Measurements from ENCODE around the gene C14orf93.

C14orf93 gene

DNA sequence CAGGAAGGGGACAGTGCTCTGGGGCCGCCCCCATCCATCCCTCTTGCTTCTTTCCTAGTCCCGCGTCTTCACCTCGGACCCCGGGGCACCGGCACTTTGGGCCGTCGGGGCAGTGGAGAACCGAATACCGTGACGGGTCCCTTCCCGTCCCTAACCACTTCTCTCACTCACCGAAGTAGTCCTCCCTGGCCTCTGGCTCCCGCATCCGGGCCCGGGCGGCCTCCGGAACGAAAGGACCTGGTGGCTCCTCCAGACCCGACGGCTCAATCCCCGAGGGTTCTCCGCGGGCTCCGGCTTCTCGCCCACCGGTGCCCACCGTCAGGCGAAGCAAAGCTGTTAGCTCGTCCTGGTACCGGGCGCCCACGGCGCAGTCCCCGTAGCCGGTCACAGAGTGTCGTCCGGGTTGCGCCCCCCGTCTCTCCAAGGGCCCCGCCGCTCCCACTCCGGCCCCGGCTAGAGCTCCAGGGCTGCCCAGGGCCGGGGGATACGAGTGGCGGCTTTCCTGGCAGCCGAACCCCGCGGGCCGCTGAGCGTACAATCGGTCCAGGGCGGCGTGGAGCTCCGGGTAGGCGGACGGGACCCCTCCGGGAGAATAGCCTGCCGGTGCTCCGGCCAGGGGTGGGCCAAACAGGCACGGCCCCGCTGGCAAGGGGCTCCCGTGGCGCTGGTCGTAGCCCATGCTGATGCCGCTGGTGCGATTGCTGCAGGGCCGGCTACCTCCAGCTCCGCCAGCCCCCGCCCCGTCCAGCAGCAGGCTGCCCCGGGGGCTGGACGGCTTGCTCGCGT is 28.7 kb downstream of the C14orf93 start:
- no peaks in the 10 kb centered on the region for H3K9me3 Mint-ChIP-seq
- H3K36me3 Mint-ChIP-seq, result no peaks in the 10 kb centered on the region
- DNase-seq (ENCODE audit: low spot score in 2 of 2), result peak; percentile 25 to 44
- peaks cover 5% of the 10 kb centered on the region for H3K27me3 Mint-ChIP-seq
- no peak overlapping the region for H3K27ac Mint-ChIP-seq
- ATAC-seq (ENCODE audit: low read depth), result no peak
- peak overlapping the region; percentile 12 for H3K4me3 Mint-ChIP-seq
- peaks cover 9% of the 10 kb centered on the region for H3K4me1 Mint-ChIP-seq

DNA sequence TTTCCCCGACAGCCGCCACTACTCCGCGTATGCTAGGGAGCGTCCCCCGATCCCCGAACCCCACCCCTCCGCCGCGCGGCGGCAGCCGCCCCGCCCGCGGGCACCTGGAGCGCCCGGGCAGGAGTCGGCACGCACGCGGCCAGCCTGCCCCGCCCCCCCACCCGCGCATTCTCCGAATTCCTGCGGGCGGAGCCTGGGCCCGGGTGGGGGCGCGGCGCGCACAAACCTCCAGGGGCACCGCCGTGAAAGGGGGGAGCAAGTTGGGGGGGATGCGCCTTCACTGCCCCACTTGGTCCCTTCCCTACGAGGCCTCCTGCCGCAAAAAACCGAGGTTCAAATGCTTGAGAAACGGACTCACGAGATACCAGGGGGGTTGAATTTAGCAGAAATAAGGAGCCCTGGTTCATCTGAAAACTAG is 29.3 kb downstream of the C14orf93 start:
- H3K9me3 Mint-ChIP-seq, result no peaks in the 10 kb centered on the region
- no peak for ATAC-seq (ENCODE audit: low read depth)
- no peaks in the 10 kb centered on the region for H3K36me3 Mint-ChIP-seq
- DNase-seq (ENCODE audit: low spot score in 2 of 2), result no peak
- peaks cover 9% of the 10 kb centered on the region for H3K4me1 Mint-ChIP-seq
- peak overlapping the region; percentile 12 for H3K4me3 Mint-ChIP-seq
- no peak overlapping the region for H3K27ac Mint-ChIP-seq
- peaks cover 5% of the 10 kb centered on the region for H3K27me3 Mint-ChIP-seq

DNA sequence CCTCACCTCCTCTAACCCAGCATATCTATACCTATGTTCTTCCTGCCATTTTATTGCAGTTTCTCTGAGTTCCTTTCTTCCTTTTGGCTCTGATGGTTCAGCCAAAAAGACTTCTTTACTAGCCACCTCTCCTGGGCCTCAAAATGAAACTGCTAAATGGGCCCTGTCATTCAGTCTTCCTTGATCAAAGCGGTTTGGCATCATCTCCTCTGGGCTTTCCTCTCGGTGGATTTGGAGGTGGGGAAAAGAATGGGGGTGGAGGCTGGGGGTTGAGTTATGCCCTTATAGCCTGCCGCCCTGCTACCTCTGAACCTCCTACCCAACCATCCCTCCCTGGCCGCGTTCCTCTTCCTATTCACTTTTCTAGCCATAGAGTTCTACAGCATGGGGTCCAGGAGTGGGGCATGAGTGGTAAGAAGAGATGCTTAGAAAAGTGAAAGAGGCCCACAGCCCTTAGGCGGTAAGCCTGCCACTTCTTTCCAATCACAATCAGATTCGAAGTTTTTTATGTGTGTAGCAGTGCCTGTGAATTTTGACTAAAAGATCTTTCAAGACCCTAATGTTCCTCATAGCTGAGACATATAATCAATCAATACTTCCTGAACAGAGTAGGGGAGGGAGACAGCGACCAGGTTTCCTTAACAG is 30.1 kb downstream of the C14orf93 start:
- ATAC-seq (ENCODE audit: low read depth) (no peak), DNase-seq (ENCODE audit: low spot score in 2 of 2) (no peak)
- Mint-ChIP-seq H3K36me3 (no peaks in the 10 kb centered on the region), H3K9me3 (no peaks in the 10 kb centered on the region), H3K4me1 (peaks cover 9% of the 10 kb centered on the region), H3K4me3 (peak overlapping the region; percentile 41), H3K27ac (no peak overlapping the region), H3K27me3 (peaks cover 5% of the 10 kb centered on the region)

DNA sequence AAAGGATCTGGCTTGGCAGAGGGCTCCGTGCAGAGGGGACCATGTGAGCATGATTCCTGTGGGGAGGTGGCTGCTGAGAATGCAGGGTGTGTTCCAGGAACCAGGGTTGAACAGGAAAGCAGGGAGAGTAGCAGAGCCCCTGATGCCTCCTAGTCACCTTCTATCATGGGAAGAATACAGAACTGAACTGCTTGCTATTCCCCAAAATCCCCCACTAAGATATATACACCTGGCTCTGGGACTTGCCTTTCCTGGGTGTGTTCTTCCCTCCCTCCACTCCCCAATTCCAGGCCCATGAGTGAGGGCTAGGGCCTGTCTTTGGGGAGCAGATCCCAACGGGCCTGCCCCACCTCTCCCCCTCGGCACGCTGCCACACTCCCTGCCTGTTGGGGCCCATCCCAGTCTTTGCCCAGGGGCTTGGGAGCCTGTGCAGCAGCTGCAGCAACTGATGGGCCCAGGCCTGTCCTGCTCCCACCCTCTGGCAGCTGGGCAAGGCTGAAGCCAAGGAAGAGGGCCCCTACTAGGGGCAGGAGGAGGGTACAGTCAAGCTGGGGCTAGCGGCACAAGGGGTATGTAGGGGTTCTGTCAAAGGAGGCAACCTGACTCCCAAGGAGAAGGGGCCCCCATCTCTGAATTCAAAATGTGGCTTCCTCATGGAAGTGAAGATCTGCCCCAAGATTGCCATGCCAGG is 30.8 kb downstream of the C14orf93 start:
- ATAC-seq (ENCODE audit: low read depth) (no peak), DNase-seq (ENCODE audit: low spot score in 2 of 2) (no peak)
- H3K27ac Mint-ChIP-seq, result no peak overlapping the region
- H3K4me1 Mint-ChIP-seq, result peaks cover 9% of the 10 kb centered on the region
- H3K27me3 Mint-ChIP-seq, result peaks cover 5% of the 10 kb centered on the region
- H3K36me3 Mint-ChIP-seq, result no peaks in the 10 kb centered on the region
- no peaks in the 10 kb centered on the region for H3K9me3 Mint-ChIP-seq
- H3K4me3 Mint-ChIP-seq, result no peak overlapping the region

DNA sequence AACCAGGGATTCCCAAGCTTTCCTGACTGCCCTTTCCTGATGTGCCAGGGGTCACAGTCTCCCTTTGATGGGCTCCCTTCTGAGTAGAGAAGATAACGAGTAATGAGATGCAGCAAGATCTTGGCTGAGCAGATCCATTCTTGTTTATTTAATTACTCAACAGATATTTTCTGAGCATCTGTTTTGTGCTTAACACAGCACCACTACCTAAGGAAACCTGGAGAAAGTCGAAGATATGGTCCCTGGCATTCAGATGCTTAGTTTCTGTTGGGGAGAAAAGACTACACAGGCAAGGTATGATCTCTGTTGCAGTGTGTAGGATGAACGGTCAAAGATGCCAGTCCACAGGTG is 31.5 kb downstream of the C14orf93 start:
- no peaks in the 10 kb centered on the region for H3K36me3 Mint-ChIP-seq
- H3K4me3 Mint-ChIP-seq, result no peak overlapping the region
- peaks cover 5% of the 10 kb centered on the region for H3K27me3 Mint-ChIP-seq
- H3K27ac Mint-ChIP-seq, result no peak overlapping the region
- peaks cover 9% of the 10 kb centered on the region for H3K4me1 Mint-ChIP-seq
- ATAC-seq (ENCODE audit: low read depth) (no peak), DNase-seq (ENCODE audit: low spot score in 2 of 2) (no peak)
- no peaks in the 10 kb centered on the region for H3K9me3 Mint-ChIP-seq

DNA sequence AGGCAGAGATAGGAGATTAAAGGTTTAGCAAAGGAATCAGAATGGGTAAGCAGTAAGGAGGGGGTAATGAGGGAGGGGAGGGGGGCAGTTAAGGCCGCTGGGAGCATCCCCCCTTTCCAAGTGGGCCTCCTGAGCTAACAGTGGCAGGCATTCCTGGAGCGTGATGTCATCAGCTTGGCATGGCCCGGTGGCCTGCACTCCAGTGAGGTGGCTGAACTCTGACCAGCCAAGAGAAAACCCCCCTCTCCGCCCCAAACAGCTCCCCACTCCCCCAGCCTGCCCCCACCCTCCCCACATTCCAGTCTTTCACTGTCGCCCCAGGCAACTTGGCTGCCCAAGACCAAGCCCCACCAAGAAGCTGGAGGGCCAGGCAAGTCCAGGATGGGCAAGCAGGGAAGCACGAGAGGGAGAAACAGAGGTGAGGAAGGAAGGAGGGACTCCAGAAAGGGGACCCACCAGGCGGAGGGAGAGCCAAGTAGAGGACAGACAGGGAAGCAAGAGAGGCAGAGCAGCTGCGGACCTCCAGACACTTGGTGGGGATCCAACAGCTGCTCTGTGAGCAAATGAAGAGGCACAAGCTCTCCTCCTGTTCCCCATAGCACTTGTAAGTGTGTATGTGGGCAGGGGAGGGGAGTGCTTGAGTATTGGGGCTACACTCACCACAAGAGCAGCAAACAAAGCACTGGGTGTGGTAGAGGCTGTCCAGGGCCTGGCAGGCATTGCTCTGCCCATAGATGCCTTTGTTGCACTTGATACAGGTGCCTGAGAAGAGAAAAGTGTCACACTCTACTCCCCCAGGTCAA is 32.1 kb downstream of the C14orf93 start:
- ATAC-seq (ENCODE audit: low read depth) (no peak), DNase-seq (ENCODE audit: low spot score in 2 of 2) (no peak)
- no peak overlapping the region for H3K4me3 Mint-ChIP-seq
- H3K27ac Mint-ChIP-seq, result no peak overlapping the region
- peaks cover 9% of the 10 kb centered on the region for H3K4me1 Mint-ChIP-seq
- H3K9me3 Mint-ChIP-seq, result no peaks in the 10 kb centered on the region
- no peaks in the 10 kb centered on the region for H3K36me3 Mint-ChIP-seq
- peaks cover 5% of the 10 kb centered on the region for H3K27me3 Mint-ChIP-seq

DNA sequence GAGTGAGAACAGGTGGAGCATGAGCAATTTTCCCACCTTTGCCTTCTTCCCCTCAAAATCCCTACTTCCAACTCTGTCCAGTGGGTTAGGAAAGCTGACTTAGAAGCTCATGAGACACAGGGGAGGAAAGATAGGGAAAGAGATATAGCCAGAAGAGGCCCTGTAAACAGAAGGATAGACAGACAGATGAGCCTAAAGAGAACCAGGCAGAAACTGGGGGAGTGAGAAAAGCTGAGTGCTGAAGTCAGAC is 32.6 kb downstream of the C14orf93 start:
- Mint-ChIP-seq H3K27me3 (peaks cover 5% of the 10 kb centered on the region), H3K9me3 (no peaks in the 10 kb centered on the region), H3K27ac (no peak overlapping the region), H3K4me1 (peaks cover 9% of the 10 kb centered on the region), H3K4me3 (no peak overlapping the region), H3K36me3 (no peaks in the 10 kb centered on the region)
- no peak for DNase-seq (ENCODE audit: low spot score in 2 of 2)
- no peak for ATAC-seq (ENCODE audit: low read depth)

DNA sequence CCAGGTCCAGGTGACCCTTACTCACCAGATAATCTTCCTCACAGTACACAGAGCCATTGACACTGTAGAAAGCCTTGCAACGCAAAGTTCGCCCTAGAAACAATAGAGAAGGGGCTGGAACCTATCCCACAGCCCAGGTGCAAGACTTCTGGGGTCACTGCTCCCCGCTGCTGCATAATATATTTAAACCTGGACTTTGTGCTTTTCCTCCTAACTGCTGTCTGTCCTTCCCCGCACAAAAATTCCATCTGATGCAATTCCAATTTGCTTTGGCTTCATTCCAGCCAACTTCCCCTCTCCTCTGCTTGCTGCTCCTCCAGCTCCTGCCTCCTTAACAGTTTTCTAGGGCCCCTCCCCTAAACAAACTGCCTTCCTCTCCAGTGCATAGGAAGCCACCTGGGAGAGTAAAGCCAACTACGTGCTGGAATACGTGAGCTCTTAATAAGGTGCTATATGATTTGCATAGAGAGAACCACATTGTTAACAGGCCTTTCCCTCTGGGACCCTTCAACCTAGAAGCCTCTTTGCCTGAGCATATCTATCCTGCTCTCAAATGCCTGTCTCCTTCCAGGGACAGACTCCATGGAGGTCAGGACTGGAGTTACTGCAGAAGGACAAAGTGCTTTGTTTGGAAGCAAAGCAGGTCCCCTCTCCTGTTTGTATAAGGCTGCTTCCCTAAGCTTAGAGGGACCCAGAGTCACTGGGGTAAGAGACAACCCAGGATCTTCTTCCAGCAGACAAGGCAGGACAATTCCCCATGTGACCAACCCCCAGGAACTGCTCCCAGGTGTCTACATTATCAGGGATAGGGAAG is 33.1 kb downstream of the C14orf93 start:
- H3K27me3 Mint-ChIP-seq, result peaks cover 5% of the 10 kb centered on the region
- ATAC-seq (ENCODE audit: low read depth), result peak; percentile 53
- H3K4me1 Mint-ChIP-seq, result peaks cover 9% of the 10 kb centered on the region
- DNase-seq (ENCODE audit: low spot score in 2 of 2), result no peak
- no peak overlapping the region for H3K27ac Mint-ChIP-seq
- H3K36me3 Mint-ChIP-seq, result no peaks in the 10 kb centered on the region
- no peaks in the 10 kb centered on the region for H3K9me3 Mint-ChIP-seq
- H3K4me3 Mint-ChIP-seq, result no peak overlapping the region

DNA sequence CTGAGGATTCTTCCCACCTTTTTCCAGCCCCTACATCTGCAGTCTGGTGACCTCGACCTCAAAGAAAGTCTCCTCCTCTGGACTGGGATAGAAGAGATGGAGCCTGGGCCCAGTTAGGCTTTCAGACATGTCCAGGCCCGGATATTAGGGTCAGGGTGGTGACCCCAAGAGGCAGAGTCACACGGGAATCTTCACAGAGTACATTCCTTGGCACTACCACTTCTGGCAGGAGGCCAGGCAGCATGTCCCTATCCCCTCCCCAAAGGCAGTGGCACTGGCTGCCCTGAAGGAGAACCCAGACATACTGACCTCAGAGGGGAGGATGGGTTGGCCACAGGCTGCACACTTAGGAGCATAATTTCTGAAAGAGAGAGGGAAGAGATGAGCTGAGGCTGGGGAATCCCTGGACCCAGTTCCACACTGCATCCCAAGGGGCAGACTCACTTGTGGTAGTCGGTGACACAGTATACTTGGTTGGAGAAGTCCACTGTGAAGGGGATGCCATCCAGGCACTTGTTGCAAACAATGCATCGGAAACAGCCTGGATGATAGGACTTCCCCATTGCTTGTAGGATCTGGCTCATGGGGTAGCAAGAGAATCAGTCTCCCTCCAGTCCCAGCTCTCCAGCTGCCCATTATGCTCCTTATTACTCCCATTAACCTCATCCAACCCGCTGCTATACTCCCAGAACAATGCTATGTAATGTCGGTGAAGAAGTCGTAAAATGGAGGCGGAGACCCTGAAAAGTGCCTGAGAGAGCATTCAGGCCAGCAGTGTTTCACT is 35.2 kb downstream of the C14orf93 start:
- ATAC-seq (ENCODE audit: low read depth) (no peak), DNase-seq (ENCODE audit: low spot score in 2 of 2) (no peak)
- Mint-ChIP-seq H3K4me3 (no peak overlapping the region), H3K36me3 (no peaks in the 10 kb centered on the region), H3K4me1 (peaks cover 6% of the 10 kb centered on the region), H3K27me3 (peaks cover 5% of the 10 kb centered on the region), H3K9me3 (no peaks in the 10 kb centered on the region), H3K27ac (no peak overlapping the region)

DNA sequence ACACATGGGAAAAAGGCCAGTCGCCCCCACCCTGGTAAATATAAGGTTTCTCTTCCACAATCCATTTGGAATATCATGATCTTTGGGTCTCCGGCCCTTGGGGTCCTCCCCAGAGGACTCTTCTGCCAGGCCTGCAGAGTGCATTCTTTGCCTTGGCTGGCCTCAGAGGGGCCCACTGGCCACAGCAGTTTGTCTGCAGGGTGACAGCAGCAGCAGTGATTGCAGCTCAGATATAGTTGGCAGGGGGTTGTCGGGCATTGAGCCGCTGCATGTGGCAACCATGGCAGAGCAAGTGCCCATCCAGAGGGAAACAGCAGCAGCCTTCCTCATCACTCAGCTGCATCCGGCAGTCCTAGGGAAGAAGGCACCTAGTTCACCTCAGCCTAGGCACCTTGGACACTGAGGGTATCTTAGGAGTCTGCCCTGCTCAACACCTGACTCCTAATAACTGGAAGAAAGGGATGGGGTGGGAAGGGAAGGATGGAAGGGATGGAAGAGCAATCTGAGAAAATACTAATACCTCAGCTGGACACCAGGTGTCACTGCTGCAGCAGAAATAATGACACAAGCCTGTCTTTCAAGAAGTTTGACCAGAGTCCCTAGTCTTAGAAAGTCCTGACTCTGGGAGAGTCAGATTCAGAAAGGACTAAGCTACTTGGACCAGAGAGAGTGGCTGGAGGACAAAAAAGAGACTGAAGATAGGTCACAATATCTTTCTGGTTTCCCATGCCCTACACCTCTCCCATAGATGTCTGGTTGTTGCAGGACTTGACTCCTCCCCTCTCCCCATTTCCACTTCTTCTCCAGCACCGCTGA is 36.5 kb downstream of the C14orf93 start:
- Mint-ChIP-seq H3K4me1 (peaks cover 6% of the 10 kb centered on the region), H3K9me3 (no peaks in the 10 kb centered on the region), H3K27ac (no peak overlapping the region), H3K36me3 (no peaks in the 10 kb centered on the region), H3K27me3 (peaks cover 5% of the 10 kb centered on the region), H3K4me3 (no peak overlapping the region)
- DNase-seq (ENCODE audit: low spot score in 2 of 2) (peak; percentile 32 to 47), ATAC-seq (ENCODE audit: low read depth) (peak; percentile 51)

DNA sequence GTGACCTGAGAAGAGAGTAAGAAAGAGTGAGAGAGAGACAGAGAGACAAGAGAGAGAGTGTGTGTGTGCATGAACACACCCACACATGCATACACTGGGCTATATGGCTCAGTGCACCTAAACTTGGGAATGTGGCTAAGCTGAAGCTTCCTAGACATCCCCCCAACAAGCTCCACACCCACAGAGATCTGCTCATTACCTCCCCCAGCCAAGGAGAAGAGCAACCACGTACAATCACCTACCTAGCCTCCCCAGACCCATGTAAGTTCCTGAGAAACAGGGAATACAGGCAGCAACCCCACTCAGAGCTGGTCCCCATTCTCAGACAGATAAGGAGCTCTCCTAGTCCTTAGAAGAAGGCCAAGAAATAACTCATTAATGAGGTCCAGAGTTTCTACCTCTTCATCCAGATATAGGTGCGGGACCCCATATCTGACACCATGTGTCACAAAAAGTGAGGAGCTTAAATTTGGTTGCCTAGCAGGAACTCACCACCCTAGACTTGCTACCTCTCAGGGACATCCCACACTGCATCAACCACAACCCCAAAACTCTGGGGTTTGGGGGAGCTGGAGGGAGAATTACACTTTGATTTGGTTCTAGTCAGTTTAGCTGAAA is 37.5 kb downstream of the C14orf93 start:
- Mint-ChIP-seq H3K27ac (no peak overlapping the region), H3K36me3 (no peaks in the 10 kb centered on the region), H3K4me1 (peaks cover 5% of the 10 kb centered on the region), H3K27me3 (peaks cover 4% of the 10 kb centered on the region), H3K9me3 (no peaks in the 10 kb centered on the region), H3K4me3 (no peak overlapping the region)
- DNase-seq (ENCODE audit: low spot score in 2 of 2), result no peak
- no peak for ATAC-seq (ENCODE audit: low read depth)

DNA sequence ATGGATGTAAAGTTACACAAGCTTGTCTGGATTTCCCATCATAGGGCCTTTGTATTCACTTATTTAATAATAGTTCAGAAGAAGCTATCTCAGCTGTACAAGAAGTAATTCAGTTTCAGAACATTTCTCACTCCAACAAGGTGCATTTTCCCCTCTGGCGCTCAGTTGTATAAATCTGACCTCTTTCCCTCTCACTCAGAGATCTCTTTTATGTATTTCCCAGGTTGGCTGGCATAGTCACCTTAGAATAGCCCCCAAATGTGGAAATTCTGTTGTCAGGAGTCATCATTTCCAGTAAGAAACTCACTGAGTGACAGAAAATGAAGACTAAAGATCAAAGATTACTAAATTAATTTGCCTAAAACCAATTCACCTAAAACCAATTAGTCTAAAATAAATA is 38.8 kb downstream of the C14orf93 start:
- Mint-ChIP-seq H3K4me1 (no peaks in the 10 kb centered on the region), H3K27ac (no peak overlapping the region)
- no peak for DNase-seq (ENCODE audit: low spot score in 2 of 2)

More for the DNA sequence above, 38.8 kb downstream of the C14orf93 start:
- Mint-ChIP-seq H3K4me3 (no peak overlapping the region), H3K9me3 (no peaks in the 10 kb centered on the region), H3K36me3 (no peaks in the 10 kb centered on the region), H3K27me3 (no peaks in the 10 kb centered on the region)
- ATAC-seq (ENCODE audit: low read depth), result no peak
